Parathyroid adenoma (tissue), 2 donors: ENCODE measurements around the gene BRSK1.

Experiments used
- H2AFZ ChIP-seq: fragments of 300-600 bp; sonication (generic); one replicate; pipeline ENCODE4 v1.7.0; 2017; ENCODE audit warnings: antibody characterized with exemption, mild to moderate bottlenecking
- H3K27ac ChIP-seq: fragments of 300-600 bp; sonication (generic); one replicate; pipeline ENCODE4 v1.7.0; 2017
- H3K27me3 ChIP-seq: fragments of 300-600 bp; sonication (generic); one replicate; pipeline ENCODE4 v1.7.0; 2017; ENCODE audit warnings: low read length; ENCODE audit not compliant: control insufficient read depth, insufficient read depth
- H3K36me3 ChIP-seq: fragments of 300-600 bp; sonication (generic); one replicate; pipeline ENCODE4 v1.7.0; 2017; ENCODE audit warnings: low read length; ENCODE audit not compliant: control insufficient read depth, insufficient read depth
- H3K4me1 ChIP-seq: fragments of 300-600 bp; sonication (generic); one replicate; pipeline ENCODE4 v1.7.0; 2017; ENCODE audit warnings: control low read depth
- H3K4me2 ChIP-seq: fragments of 300-600 bp; sonication (generic); one replicate; pipeline ENCODE4 v1.7.0; 2017; ENCODE audit warnings: low read length
- H3K4me3 ChIP-seq: fragments of 300-600 bp; sonication (generic); one replicate; pipeline ENCODE4 v1.7.0; 2017; ENCODE audit warnings: low read depth, low read length
- H3K79me2 ChIP-seq: fragments of 300-600 bp; sonication (generic); one replicate; pipeline ENCODE4 v1.7.0; 2017; ENCODE audit warnings: control low read depth
- H3K9ac ChIP-seq: fragments of 300-600 bp; sonication (generic); one replicate; pipeline ENCODE4 v1.7.0; 2017; ENCODE audit warnings: mild to moderate bottlenecking
- H3K9me3 ChIP-seq: fragments of 300-600 bp; sonication (generic); one replicate; pipeline ENCODE4 v1.7.0; 2017; ENCODE audit warnings: low read length; ENCODE audit not compliant: control insufficient read depth
- CTCF ChIP-seq: fragments of 300-600 bp; sonication (generic); IDR thresholded peaks from one replicate; pipeline ENCODE4 v1.7.0; 2017; ENCODE audit warnings: antibody characterized with exemption, mild to moderate bottlenecking
- donor health status: primary hyperparathyroidism.

Gene BRSK1

DNA sequence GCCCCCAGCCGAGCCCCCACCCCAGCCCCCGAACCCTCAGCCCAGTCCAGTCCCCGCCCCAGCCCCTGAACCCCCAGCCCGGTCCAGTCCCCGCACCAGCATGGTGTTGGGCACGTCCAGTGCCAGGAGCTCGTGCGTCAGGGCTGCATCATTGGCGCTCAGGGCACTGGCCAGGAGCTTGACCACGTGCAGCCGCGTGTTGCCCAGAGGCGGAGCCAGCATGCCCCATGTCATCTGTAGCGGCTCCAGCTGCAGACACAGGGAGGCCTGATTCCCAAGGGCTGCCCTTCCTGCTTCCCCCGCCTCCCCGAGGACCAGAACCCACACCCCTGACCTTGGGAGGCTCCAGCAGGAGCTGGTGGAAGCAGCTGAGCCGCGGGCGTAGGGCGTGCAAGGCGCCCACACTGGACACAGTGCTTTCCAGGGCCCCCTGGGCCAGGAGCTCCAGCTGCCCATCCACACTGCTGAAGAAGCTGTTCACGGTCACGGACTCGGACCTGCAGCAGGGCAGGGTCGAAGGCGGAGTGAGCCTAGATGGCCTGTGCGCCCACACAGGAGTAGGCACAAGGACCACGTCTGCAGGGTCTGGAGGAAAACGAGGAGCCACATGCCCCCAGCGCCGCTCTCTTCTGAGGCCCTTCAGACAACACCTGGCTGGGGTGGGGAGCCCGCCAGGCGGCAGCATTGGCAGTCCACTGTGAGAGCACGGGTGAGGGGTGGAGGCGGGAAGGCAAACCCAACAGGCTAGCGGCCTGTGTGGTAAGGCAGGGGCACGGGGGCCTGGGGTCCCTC is 42.5 kb upstream of the BRSK1 start:
- H3K79me2 ChIP-seq, result peaks cover 31% of the 10 kb centered on the region
- no peaks in the 10 kb centered on the region for H3K4me1 ChIP-seq
- no peak overlapping the region for H2AFZ ChIP-seq
- no peaks in the 10 kb centered on the region for H3K27me3 ChIP-seq
- H3K27ac ChIP-seq, result no peak overlapping the region
- H3K4me3 ChIP-seq, result no peak overlapping the region
- no peaks in the 10 kb centered on the region for H3K36me3 ChIP-seq
- no peak overlapping the region for H3K4me2 ChIP-seq
- TF ChIP-seq CTCF, result no peak
- no peaks in the 10 kb centered on the region for H3K9me3 ChIP-seq
- no peak overlapping the region for H3K9ac ChIP-seq

DNA sequence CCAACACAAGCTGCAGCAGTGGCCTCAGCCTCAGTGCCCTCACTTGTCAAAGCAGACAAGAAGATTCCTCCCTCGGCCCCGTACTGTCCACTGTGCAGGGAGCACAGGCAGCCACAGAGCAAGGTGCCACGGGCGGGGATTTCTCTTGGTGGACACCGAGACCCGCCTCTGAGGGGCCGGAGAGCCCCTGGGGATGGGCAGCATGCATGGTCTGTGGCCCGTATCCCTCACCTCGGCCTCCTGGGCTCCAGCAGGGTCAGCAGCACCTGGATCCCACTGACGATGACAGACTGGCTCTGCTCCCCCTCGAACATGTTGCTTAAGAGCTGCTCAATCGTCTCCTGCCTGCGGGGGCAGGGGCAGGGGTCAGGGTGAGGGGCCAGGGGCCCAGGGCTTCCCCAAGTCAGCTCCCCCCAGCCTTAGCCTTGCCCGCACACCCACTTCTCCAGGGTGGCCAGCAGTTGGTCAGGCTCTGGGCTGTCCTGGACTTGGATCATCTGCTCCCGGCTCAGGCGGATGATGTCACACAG is 41.8 kb upstream of the BRSK1 start:
- Histone ChIP-seq H3K36me3 (no peaks in the 10 kb centered on the region), H3K79me2 (peaks cover 37% of the 10 kb centered on the region)

DNA sequence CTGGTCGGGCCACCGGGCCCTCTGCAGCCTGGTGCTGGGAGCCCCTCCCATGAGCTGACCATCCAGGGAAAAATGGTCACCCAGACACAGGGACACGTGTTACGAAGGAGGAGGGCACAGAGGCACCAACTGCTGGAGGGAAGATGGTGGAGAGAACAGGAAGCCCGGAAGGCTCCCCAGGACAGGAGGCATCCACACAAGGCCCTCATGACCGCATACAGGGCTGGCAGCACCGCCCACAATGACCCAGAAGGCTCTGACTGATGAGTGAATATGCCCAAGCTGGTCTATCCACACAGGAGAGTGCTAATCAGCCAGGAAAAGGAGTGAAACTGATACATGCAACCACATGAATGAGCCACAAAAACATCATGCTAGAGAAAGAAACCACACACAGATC is 41.3 kb upstream of the BRSK1 start:
- Histone ChIP-seq H3K36me3 (no peaks in the 10 kb centered on the region), H3K27ac (no peak overlapping the region), H3K4me1 (no peaks in the 10 kb centered on the region), H3K4me2 (no peak overlapping the region), H3K9me3 (no peaks in the 10 kb centered on the region), H3K79me2 (peaks cover 42% of the 10 kb centered on the region), H3K27me3 (no peaks in the 10 kb centered on the region), H3K4me3 (no peak overlapping the region), H2AFZ (no peak overlapping the region), H3K9ac (no peak overlapping the region)
- no peak for TF ChIP-seq CTCF

More for the DNA sequence above, 41.8 kb upstream of the BRSK1 start:
- no peaks in the 10 kb centered on the region for H3K9me3 ChIP-seq
- H2AFZ ChIP-seq, result no peak overlapping the region
- H3K9ac ChIP-seq, result no peak overlapping the region
- H3K27ac ChIP-seq, result no peak overlapping the region
- no peak overlapping the region for H3K4me3 ChIP-seq
- no peak overlapping the region for H3K4me2 ChIP-seq
- H3K4me1 ChIP-seq, result no peaks in the 10 kb centered on the region
- no peaks in the 10 kb centered on the region for H3K27me3 ChIP-seq
- no peak for TF ChIP-seq CTCF

DNA sequence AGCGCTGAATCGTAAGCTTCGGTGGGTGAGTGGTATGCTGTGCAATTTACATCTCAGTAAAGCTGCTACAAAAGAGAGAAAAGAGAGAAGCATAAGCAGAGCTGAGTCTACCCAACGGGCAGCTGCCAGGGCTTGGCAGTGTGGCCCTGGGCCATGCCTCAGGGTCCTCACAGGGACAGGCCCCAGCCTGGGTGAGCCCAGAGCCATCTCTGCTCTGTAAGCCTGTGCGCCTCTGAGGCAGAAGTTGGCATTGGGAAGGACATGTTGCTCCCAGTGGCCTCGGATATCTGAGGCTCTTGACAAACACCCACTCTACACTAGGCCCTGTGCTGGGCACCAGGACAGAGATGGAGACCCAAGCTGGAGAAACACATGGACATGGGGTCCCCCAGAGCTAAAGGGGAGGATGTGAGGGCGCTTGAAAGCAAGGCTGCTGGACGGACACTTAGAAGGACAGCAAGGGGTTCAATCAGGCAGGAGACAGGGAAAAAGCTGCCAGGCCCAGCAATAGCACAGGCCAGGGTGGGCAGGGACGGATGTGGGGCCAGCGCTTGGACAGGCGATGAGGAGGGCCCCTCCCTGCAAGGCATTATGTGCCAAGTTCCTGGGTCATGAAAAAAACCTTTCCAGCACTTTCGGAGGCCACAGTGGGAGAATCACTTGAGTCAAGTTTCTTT is 39.7 kb upstream of the BRSK1 start:
- no peak overlapping the region for H2AFZ ChIP-seq
- no peaks in the 10 kb centered on the region for H3K9me3 ChIP-seq
- H3K4me3 ChIP-seq, result no peak overlapping the region
- H3K4me1 ChIP-seq, result peaks cover 3% of the 10 kb centered on the region
- H3K79me2 ChIP-seq, result peaks cover 59% of the 10 kb centered on the region
- no peaks in the 10 kb centered on the region for H3K27me3 ChIP-seq
- H3K9ac ChIP-seq, result no peak overlapping the region
- H3K36me3 ChIP-seq, result no peaks in the 10 kb centered on the region
- no peak overlapping the region for H3K27ac ChIP-seq
- no peak overlapping the region for H3K4me2 ChIP-seq
- no peak for TF ChIP-seq CTCF
